GM10248 (cell line): Measurements from ENCODE around the gene HDAC4.

Experiments
- CTCF ChIA-PET: fragments of 300-600 bp; sonication (Branson Sonifier 250); formaldehyde crosslinking; extraction: SDS; loops from one replicate; lab custom pipeline; 2021; ENCODE audit warnings: antibody characterized with exemption; lab: Yijun Ruan, JAX
- POLR2A ChIA-PET: fragments of 350-650 bp; sonication (Branson Sonifier 250); formaldehyde crosslinking; extraction: SDS; loops from one replicate; lab custom pipeline; 2020; ENCODE audit warnings: antibody characterized with exemption; lab: Yijun Ruan, JAX
- DNase-seq: peaks from one replicate; pipeline ENCODE4 v3.0.0; 2012; ENCODE audit errors: extremely low spot score
- TF ChIP-seq, protein P1 (sequence below): IDR thresholded peaks from 2 replicates; pipeline ENCODE4 v1.5.1; 2012; ENCODE audit warnings: mild to moderate bottlenecking, low read depth; ENCODE audit errors: extremely low read depth, missing control alignments, control extremely low read depth

The HDAC4 gene

DNA sequence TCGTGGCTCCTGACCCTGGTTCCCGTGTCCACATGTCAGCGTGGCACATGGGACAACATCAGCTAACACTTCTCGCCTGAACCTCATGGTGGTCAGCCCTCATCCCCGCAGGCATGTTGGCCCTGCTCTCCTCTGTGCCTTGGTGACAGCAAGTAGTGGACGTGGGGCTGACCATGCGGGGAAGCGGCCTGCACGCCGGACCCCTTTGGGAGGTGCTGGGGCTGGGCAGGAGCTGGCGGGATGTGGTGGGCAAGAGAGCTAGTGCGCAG is 303.5 kb downstream of the HDAC4 start:
- CTCF ChIA-PET, result no interaction called here
- DNase-seq, result no peak
- TF ChIP-seq, protein P1, sequence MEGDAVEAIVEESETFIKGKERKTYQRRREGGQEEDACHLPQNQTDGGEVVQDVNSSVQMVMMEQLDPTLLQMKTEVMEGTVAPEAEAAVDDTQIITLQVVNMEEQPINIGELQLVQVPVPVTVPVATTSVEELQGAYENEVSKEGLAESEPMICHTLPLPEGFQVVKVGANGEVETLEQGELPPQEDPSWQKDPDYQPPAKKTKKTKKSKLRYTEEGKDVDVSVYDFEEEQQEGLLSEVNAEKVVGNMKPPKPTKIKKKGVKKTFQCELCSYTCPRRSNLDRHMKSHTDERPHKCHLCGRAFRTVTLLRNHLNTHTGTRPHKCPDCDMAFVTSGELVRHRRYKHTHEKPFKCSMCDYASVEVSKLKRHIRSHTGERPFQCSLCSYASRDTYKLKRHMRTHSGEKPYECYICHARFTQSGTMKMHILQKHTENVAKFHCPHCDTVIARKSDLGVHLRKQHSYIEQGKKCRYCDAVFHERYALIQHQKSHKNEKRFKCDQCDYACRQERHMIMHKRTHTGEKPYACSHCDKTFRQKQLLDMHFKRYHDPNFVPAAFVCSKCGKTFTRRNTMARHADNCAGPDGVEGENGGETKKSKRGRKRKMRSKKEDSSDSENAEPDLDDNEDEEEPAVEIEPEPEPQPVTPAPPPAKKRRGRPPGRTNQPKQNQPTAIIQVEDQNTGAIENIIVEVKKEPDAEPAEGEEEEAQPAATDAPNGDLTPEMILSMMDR, result no peak
- POLR2A ChIA-PET, result no interaction called here

DNA sequence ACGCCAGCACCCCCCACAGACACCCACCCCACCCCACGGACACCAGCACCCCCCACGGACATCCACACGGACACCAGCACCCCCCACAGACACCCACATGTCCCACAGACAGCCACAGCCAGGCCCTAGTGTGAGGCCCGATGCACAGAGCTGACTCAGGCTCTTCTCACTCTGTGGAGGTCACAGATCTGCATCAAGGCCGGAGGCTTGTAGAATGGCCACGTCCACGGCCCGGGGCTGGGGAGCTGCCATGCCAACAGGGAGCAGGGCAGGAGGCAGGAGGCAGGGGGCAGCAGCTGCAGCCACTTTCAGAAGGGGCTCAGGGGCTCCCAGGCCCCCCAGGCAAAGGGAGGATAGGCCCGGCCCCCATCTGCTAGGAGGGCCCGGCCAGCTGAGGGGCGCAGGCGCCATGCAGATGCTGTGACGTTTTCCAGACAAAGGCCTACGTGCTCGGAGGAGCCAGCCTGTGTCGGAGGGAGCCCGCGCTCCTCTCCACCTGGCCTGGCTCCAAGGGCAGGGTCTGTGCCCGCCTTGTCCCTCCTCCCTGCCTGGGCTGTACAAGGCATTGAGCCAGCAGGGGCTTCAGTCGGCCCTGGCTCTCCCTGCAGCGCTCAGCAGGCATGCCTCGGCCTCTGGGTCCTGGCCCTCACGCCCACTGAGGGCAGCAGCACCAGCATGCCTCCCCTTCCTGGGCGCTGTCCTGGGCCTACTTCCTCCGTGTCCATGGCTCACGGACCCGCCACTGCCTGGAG is 304.0 kb downstream of the HDAC4 start:
- ChIA-PET CTCF (no interaction called here), POLR2A (no interaction called here)
- TF ChIP-seq, protein P1, result no peak
- no peak for DNase-seq

DNA sequence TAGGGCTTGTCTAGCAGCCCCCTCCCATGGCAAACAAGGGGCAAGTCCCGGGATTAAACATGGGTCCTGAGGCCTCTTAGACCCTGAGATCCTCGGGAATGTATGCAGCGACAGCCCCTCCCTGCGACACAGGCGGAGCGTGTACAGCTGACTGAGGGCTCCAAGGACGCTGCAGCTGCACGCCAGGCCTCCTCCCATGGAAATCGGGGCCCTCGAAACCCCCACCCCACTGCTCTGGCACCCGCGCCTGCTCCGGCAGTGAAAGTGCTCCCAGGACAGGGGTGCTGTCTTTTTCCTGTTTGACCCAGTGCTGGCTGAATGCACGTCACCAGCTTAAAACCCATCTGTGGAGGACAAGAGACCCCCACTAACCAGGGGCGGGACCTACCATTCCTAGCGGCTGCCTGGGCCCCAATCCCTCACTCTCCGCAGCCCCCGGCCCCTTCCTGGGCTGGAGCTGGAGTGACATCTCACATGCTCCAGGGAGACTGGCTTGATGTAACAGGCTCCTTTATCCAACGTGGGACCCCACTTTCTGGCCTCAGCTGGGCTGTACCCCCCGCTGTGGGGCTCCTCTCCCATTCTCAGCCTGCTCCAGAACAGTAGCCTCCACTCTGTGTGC is 305.2 kb downstream of the HDAC4 start:
- ChIA-PET CTCF (no interaction called here), POLR2A (no interaction called here)
- no peak for DNase-seq
- TF ChIP-seq, protein P1, result no peak

DNA sequence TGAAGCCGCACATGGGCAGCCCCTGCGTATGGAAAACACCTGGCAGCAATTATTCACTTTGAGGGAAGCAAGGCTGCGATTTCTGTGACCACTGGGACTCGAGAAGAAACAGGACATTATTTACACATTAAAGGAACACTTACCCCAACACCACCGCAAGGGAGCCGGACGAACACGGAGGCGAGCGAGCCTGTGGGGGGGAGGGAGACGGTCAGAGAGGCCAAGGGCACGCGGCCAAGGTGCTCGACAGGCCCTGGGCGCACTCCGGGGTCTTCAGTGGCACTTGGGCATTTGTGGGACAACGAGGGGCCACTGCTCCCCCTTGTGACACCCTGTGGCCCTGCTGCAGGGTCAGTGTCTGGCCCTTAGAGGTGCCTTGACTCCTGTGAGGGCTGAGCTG is 306.0 kb downstream of the HDAC4 start:
- TF ChIP-seq, protein P1, result no peak
- ChIA-PET CTCF (no interaction called here), POLR2A (no interaction called here)
- DNase-seq, result no peak

DNA sequence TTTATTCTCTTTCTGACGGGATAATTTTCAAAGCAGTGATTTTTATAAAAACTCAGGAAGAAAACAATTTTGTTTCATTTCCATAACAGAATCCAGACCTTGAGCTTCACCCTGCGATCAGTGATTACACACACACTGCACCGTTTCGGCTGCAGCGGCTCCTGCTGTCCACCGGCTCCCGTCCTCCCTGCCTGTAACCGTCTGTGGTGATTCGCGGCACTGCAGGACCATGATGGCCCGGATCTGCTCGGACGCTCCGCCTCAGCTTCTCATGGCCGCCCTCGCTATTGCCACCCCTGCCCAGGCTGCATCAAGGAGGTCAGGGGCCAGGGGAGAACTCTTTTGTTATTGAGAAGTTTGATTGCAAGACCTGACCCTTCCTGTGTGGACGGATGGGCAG is 306.9 kb downstream of the HDAC4 start:
- TF ChIP-seq, protein P1, result no peak
- ChIA-PET CTCF (no interaction called here), POLR2A (no interaction called here)
- DNase-seq, result no peak

DNA sequence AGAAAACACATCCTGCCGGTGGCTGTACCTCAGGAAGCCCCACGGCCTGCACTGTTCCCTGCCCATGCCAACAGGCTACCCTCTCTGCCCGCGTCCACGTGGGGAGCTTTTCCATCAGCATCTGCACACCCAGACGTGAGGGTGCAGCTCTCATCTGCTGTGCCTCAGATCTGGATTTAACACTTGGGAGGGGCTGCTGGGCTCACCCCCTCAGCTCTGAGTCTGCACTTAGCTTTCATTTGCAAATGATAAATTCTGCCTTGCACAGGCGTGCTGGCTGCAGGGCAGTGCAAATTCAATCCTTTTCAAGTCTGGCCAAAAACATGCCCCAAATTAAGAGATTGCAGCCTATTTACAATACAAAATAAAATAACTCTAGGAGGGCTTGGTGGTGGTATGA is 307.3 kb downstream of the HDAC4 start:
- POLR2A ChIA-PET, result no interaction called here
- CTCF ChIA-PET, result interaction anchor here (1.5 kb wide), 1 partner anchor 899 kb away, joined by 3 read pairs; no protein-coding TSS in a partner anchor
- DNase-seq, result no peak
- TF ChIP-seq, protein P1, result no peak
